ENCODE results near the gene TP53BP1.

Gene TP53BP1

DNA sequence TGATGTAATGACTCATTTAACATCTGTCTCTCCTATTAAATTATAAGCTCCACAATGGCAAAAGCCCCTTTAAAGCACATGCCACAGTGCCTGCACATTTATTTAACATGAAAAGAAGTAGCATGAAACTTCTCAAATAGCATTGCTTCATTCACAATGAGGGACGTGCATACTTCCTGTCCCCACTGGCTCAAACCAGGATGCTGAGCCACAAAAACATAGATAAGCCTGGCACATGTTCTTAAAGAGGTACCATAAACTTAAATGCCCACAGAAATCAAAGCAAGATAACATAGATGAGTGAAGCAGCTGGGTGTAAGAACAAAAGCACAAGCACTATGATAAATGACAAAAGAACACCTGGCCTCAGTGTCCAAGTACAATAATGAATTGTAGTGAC is 3.8 kb downstream of the TP53BP1 start:
- DNase-seq (ENCODE audit: low spot score), result no peak

DNA sequence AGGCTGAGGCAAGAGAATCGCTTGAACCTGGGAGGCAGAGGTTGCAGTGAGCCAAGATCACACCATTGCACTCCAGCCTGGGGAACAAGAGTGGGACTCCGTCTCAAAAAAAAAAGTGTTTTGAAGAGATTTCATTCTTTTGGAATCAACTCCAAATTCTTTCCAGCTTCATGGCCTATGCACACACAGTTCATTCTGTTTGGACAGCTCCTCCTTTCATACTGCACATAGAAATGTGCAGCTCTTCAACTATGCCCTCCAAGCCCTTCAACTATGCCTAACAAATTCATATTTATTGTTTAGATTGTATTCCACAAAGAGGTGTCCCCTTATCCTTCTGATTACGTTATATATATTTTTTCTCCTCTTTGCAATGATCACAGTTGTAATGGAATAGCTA is 4.2 kb downstream of the TP53BP1 start:
- DNase-seq (ENCODE audit: low spot score), result no peak

DNA sequence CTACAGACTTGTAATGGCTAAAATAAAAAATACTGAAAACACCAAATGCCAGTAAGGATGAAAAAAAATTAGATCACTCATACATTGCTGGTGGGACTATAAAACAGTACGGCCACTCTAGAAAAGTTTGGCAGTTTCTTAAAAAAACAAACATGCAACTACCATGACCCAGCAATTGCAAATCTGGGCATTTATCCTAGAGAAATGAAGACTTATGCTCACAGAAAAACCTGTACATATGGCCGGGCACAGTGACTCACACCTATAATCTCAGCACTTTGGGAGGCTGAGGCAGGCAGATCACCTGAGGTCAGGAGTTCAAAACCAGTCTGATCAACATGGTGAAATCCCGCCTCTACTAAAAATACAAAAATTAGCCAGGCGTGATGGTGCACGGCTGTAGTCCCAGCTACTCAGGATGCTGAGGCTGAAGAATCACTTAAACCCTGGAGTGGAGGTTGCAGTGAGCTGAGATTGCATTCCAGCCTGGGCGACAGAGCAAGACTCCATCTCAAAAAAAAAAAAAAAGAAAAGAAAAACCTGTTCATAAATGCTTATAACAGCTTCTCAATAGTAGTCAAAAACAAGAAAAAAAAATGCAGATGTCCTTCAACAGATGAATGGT is 5.6 kb downstream of the TP53BP1 start:
- DNase-seq (ENCODE audit: low spot score), result no peak

DNA sequence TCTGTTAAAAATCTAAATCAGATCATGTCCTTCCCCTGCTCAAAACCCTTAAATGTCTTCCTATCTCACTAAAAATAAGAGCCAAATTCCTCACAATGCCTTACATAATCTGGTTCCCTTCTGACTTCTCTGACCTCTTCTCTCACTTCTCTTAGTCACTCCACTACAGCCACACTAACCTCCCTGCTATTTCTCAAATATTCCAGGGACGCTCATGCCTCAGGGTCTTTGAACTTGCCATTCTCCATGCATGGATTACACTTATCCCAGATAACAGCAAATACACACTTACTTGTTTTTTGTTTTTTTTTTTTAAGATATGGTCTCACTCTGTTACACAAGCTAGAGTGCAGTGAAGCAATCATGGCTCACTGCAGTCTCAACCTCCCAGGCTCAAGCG is 8.5 kb downstream of the TP53BP1 start:
- DNase-seq (ENCODE audit: low spot score), result no peak

DNA sequence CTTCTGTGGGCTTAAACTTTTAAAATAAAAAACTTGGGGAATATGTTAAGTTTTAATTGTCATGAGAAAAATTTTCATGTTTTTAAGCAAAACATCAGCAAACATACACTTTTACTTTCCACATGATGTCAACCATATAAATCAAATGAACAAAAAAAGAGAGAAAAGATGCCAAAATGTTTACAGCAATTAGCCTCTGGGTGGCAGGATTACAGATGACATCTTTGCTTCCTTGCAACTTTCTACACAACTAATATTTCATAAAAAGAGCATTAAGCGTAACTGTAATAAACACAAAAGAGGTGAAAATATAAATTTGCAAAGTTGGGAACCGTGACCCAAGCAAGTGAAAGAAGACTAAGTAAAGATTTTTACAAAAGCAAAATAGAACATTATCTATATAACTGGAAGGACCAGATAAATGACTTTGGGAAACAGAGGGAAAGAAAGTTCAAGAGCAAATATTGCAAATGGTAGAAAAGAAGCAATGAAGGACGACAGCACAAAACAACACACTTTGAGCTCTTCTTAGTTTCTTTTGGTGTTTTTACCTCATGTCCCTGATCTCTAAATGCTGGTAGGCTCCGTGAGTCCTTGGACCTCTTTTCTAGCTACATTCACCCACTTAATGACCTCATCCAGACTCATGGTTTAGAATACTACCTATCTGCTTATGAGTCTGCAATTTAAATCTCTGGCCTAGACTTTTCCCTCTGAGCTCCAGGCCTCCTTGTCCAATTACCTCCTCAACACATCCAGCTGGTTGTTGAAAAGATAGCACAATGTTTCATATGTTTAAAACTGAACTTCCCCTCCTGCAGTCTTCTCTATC is 9.4 kb downstream of the TP53BP1 start:
- peak; percentile 24 for DNase-seq (ENCODE audit: low spot score)

DNA sequence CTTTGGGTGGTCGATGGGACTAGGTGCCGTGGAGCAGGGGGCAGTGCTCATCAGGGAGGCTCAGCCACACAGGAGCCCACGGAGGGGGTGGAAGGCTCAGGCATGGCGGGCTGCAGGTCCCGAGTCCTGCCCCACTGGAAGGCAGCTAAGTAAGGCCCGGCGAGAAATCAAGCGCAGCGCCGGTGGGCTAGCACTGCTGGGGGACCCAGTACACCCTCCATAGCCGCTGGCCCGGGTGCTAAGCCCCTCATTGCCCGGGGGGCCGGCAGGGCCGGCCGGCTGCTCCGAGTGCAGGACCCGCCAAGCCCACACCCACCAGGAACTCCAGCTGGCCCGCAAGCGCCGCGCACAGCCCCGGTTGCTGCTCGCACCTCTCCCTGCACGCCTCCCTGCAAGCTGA is 19.1 kb downstream of the TP53BP1 start:
- DNase-seq (ENCODE audit: low spot score), result no peak

DNA sequence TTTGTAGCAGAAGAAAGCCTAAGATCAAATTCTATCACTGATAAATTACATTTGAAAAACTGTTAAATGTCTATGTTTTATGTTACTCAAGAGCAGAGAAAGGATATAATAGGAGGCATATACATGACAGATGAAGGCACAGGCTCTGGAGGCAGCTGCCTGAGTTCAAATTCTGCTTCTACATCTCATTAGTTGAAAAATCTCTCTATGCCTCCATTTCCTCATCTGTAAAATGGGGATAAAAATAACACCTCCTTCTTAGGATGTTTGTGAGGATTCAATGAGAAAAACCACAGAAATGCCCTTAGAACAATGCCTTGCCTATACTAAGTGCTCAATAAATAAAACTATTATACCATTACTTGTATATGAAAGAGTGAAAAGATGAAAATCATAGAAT is 21.0 kb downstream of the TP53BP1 start:
- DNase-seq (ENCODE audit: low spot score), result no peak

DNA sequence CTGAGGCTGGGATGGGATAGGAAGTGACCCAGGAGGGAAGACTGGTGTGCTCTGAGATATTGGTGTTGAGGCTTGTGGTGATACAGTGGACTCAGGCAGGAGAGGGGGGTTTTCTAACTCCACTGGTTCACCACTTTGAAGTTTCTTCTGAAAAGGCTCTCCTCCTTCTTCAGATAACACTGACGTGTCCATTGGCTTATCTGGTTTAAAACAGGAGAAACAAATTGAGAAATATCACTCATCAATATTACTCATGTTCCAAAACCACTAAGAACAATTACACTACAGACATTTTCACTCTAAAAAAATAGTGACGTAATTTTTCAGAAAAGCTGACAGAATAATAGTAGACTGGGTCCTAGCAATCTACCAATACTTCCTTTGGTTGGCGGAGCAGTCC is 23.1 kb downstream of the TP53BP1 start:
- DNase-seq (ENCODE audit: low spot score), result no peak

DNA sequence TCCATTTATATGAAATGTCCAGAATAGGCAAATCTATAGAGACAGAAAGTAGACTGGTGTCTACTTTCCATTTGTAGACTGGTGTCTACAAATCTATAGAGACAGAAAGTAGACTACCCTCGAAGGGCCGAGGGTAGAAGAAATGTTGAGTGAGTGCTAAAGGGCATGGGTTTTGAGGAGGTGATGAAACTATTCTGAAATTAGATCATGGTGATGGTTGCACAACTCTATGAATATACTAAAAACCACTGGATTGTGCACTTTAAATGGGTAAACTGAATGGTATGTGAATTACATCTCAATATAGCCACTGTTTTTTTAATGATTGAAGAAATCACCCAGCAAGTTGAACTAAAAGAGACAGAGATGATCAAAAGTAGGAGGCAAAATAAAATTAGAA is 27.9 kb downstream of the TP53BP1 start:
- DNase-seq (ENCODE audit: low spot score), result no peak

DNA sequence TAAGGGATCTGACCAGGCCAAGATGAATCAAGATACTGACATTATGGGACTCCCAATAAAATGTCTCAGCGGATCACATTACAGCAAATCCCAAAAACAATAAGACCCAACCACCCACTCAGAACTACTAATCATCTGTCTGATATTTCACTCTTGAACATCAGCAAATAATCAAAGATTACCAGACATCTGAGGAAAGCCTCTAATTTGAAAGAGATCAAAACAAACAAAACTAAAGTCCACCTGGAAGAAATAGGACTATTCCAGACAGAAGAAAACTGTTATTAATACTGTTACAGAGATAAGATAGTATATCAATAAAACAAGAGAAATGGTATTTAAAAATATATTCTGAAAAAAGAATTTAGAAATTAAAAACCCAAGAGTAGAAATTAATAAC is 29.0 kb downstream of the TP53BP1 start:
- no peak for DNase-seq (ENCODE audit: low spot score)

DNA sequence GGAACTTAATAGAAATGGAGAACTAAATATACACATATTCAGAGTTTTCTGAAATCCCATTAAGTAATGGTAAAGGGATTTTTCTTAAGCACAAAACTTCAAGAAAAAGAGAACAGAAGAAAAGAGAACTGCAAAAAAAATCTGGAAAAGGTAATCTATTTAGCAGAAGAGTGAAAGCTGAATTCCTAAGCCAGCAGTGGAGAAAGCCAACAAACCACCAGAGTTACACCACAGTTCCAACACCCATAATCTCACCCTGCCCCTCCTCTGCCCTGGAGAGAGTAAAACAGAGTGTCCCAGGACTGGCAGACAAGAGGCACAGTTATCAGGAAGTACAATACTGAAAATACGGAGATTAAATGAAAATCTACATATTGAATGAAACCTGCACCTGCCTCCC is 29.4 kb downstream of the TP53BP1 start:
- no peak for DNase-seq (ENCODE audit: low spot score)

DNA sequence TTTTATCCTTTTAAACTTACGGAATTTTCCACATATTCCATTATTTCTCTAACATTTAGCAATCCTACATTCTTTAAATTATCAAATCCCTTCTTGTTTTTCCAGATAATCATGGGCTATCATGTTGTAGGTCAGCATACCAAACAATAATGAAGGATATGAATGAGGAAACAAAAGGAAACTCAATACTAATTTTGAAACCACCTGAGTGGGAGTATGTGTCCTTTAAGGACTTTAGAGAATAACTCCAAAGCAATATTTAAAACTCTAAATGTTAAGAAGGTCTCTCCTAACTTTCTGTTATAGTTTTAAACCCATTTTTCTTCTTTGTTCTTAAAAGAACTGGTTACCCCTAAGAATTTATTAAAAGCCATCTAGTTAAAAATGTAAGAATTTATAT is 43.0 kb downstream of the TP53BP1 start:
- no peak for DNase-seq (ENCODE audit: low spot score)

DNA sequence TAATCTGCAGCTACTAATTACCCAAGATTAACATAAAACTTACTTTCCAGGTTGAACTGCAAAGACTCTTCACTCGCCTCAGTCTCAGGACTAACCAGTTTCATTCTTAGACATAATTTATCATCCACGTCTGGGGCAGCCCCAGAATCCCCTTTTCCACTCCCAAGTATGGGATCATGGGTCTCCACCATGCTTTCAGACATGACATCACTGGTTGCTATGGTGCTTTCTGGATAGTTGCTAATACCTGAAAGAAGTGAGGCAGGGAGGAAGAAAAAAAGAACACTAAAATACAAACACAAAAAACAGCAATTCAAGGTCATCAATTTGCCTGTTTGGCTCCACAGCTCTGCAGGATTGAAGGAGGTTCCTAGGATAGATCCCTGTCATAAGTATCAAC is 46.6 kb downstream of the TP53BP1 start:
- no peak for DNase-seq (ENCODE audit: low spot score)

DNA sequence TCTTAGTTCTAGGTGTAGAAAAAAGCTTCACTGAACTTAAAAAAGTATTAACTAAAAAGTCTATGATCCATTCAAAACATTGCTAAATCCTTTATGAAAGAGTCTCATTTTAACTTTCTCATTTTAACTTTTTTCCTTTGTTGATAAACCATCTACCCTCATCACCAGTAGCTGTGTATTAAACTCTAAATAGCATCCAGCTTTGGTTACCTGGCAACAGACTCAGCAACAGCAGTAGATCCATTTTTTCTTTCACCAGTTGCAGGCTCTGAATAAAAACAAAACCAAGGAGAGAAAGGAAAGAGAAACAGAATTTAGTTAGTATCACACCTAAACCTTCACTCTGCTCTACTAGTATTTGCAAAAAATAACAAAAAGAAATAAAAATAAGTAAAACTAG is 51.6 kb downstream of the TP53BP1 start:
- no peak for DNase-seq (ENCODE audit: low spot score)

DNA sequence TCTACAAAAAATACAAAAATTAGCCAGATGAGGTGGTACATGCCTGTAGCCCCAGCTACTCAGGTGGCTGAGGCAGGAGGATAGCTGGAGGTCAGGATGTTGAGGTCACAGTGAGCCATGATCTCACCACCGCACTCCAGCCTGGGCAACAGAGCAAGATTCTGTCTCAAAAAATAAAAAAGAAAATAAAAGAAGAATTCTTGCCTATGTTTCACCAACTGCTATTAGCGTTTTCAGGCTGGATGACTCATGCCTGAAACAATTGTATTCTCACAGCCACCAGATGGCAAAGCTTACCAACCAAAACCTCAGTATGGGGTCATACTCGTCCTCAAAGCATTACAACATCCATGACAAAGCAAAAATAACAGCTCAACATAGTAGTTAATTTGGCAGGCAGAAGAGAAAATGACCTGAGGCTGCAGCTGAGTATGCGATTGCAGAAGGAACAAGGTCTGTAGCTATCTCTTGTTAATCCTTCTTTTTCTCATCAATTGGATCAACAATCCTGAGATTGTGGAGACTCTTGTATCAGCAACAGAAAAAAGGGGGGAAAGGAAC is 52.2 kb downstream of the TP53BP1 start:
- DNase-seq (ENCODE audit: low spot score), result peak; percentile 90

DNA sequence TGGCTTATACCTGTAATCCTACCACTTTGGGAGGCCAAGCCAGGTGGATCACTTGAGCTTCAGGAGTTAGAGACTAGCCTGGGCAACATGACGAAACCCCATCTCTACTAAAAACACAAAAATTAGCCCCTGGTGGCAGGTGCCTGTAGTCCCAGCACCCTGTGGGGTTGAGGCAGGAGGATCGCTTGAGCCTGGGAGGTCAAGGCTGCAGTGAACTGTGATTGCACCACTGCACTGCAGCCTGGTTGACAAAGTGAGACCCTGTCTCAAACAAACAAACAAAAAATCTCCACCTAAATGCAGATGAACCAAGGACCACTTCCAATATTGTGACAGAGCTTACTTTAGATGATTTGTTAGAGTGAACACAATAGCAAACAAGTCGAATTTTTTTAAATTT is 53.7 kb downstream of the TP53BP1 start:
- DNase-seq (ENCODE audit: low spot score), result no peak

DNA sequence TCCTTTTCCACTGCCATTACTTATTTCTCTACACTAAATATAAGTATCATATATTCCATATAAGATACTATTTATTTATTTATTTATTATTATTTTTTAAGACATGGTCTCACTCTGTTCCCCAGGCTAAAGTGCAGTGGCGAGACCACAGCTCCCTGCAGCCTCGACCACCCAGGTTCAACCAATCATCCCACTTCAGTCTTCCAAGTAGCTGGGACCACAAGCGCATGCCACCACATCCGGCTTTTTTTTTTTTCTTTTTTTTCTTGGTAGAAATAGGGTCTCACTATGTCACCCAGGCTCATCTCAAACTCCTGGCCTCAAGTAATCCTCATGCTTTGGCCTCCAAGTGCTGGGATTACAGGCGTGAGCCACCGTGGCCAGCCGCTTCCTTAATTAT is 56.6 kb downstream of the TP53BP1 start:
- DNase-seq (ENCODE audit: low spot score), result no peak

DNA sequence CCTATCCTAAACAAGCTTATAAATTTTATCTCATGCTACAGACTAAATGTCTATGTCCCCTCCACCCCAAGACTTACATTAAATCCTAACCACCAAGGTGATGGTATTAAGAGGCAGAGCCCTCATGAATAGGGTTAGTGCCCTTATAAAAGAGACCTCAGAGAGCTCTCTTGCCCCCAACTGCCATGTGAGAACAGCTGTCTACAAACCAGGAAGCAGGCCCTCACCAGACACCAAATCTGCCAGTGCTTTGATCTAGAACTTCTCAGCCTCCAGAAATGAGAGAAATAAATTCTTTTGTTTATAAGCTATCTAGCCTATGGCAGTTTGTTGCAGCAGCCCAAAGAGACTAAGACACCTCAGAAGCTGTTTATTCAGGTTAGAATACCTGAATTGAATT is 58.5 kb downstream of the TP53BP1 start:
- no peak for DNase-seq (ENCODE audit: low spot score)

DNA sequence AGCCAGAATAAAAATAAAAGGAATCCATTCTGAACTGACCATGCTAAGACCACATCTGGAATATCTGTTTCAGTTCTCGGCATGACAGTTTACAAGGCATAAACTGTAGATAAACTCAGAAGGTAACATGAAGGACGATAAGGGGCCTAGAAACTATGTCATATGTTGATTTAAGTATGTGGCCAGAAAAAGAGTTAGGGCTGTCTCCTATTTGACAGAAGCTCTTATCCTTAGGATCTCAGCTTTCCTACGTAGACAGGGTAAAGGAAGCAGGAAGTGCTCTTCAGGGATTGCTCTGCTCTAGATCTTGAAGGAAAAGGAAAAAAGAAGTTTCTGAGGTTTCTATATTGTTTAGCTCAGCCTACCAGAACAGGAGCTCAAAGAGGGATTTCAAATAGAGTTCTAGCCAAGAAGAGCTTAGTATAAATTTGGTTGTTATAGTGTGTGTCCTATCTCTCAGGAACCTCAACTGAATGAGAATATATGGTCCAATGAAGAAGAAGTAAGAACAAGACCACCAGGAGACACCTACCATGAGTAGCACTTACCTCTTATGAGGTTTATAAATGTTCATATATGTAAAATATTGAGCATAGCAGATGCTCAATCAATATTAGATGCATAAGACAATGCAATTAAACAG is 59.2 kb downstream of the TP53BP1 start:
- no peak for DNase-seq (ENCODE audit: low spot score)

DNA sequence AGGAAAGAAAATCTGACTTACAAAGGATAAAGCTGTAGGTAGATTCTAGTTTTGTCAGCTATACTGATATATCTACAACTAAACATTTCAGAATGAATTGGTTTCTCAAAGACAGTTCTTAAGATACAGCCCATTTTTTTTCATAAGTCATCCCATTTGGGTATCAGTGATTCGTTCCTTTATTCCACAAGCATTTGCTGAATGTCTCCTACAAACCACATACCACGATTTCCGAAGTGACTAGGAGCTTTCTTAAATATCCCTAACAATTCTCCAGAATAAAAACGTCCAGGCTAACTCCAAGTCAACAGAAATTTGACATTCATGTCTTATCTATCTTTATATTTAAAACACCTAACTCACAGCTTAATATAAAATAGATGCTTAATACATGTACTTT is 59.8 kb downstream of the TP53BP1 start:
- no peak for DNase-seq (ENCODE audit: low spot score)

DNA sequence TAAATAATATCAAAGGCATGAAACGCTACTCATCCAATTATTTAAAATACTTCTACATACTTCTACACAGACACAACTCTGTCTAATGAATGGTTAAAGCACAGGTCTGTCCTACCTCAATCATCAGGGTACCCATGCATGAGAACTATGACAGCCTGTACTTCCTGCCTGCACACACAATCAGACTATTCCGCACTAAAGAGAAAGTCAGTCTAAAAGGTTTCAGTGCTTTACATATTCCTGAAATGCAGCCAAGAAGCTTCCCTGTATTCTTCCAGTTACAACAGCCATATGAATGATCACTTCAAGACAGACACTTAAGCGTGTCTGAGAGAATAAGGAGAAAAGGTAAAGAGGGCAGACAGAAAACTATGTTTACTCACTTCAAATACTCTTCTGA is 63.3 kb downstream of the TP53BP1 start:
- DNase-seq (ENCODE audit: low spot score), result no peak

DNA sequence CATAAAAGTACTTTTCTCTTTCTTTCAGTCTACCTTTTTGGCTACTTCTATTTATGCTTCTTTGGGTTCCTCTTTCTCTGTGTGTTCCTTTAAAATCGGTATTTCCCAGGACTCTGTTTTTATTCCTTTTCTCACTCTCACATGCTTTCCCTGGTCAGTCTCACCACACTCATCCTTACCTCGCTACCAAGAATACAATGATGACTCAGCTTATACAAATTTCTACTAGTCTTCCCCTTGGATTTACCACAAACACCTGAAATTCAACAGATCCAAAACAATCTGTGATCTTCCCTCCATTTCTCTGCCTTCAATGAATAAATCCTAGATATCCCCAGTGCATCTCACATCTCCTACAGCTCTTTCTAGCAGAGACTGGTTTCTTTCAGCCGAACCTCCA is 69.2 kb downstream of the TP53BP1 start:
- no peak for DNase-seq (ENCODE audit: low spot score)

DNA sequence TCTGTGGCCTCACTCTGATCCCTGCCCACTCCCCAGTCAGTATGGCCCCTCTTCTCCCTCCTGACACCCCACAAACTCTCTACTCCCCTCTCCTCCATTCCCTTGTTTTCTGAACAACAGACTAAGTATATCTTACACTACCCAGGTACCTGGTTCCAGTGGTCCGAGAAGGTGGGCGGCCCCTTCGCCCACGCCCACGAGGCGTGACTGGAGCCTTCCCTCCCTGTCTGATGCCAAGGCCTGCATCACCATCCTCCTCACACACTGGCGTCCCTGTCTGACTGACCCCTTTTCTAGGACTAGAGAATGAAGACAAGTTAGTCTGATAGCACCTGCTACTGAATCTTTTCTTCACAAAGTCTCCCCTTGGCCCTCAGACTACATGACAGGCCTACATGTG is 72.1 kb downstream of the TP53BP1 start:
- no peak for DNase-seq (ENCODE audit: low spot score)
